Right atrium auricular region (tissue), 2 donors: ENCODE measurements around the gene C1orf167. TPM values are rescaled to one million over a fixed set of nuclear protein-coding genes. Genes with fewer than 3 reads are reported as not detected.

Experiments
- DNase-seq: peaks from one replicate; pipeline ENCODE4 v3.0.0-alpha.2; 2019; ENCODE audit warnings: low spot score
- H3K27ac ChIP-seq, 2 donors: fragments of 200-600 bp; sonication (generic); 1 replicate in 1 of 2; 2 replicates in 1 of 2; pipeline ENCODE4 v1.5.1; 2016 to 2019
- H3K27me3 ChIP-seq, 2 donors: fragments of 200-600 bp; sonication (generic); one replicate each; pipeline versions ENCODE4 v1.5.1 to v1.6.0; 2017 to 2019
- H3K36me3 ChIP-seq: fragments of 200-600 bp; sonication (generic); one replicate; pipeline ENCODE4 v1.5.1; 2016
- H3K4me1 ChIP-seq, 2 donors: fragments of 200-600 bp; sonication (generic); one replicate each; pipeline versions ENCODE4 v1.5.1 to v1.6.0; 2017 to 2019
- H3K4me3 ChIP-seq, 2 donors: fragments of 200-600 bp; sonication (generic); 1 replicate in 1 of 2; 2 replicates in 1 of 2; pipeline ENCODE4 v1.5.1; 2017 to 2019; ENCODE audit warnings: mild to moderate bottlenecking in 1 of 2, moderate library complexity in 1 of 2
- H3K9me3 ChIP-seq, 2 donors: fragments of 200-600 bp; sonication (generic); one replicate each; pipeline ENCODE4 v1.5.1; 2019
- total RNA-seq, 2 donors: library from RNA; depleted of rRNA; stranded (reverse); fragments of >200 nt; gene quantifications; one replicate each; pipeline ENCODE4 v1.1.0, GENCODE V29; 2016
- TF ChIP-seq, protein P1 (sequence below), 2 donors: fragments of 200-600 bp; sonication (generic); IDR thresholded peaks; one replicate each; pipeline ENCODE4 v1.5.1; 2019; ENCODE audit warnings: antibody characterized with exemption in 2 of 2

The C1orf167 gene
- total RNA-seq, 2 donors from 2014 or later, result 0.85 to 1.7 TPM

DNA sequence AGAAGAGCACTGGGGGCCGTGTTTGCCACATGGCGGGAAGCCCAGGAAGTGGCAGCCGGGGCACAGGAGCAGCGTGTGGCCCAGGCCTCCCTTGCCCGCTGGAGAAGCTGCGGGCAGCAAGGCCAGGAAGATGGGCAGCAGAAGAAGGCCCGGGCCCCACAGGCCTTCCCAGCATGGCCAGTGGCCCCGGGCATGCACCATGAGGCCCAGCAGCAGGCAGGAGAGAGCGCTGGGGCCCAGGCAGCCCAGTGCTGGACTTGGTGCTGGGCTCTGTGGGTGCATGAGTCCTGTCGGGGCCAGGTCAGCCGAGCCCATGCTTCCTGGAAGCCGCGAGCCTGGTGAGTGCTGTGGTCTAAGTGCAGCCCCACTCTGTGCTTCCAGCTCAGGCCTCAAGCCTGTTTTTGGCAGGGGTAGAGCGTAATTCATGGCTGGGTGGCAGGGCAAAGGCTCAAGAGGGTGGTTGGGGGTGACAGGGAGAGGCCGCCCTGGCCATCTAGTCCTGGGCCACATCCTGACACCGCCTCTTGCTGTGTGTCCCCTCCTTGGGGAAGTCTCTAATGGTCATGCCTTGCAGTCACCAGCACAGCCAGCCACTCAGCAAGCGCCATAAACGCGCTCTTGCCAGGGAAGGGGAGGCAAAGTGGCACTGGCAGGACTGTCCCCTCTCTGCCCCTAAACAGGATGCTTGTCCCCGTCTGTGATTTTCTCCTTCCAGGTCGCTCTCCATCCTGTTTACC lies 22.4 kb downstream of the C1orf167 start:
- peak overlapping the region; percentile 96 to 98 for H3K27ac ChIP-seq
- peaks cover 0 to 50% of the 10 kb centered on the region in 2 donors for H3K4me1 ChIP-seq

DNA sequence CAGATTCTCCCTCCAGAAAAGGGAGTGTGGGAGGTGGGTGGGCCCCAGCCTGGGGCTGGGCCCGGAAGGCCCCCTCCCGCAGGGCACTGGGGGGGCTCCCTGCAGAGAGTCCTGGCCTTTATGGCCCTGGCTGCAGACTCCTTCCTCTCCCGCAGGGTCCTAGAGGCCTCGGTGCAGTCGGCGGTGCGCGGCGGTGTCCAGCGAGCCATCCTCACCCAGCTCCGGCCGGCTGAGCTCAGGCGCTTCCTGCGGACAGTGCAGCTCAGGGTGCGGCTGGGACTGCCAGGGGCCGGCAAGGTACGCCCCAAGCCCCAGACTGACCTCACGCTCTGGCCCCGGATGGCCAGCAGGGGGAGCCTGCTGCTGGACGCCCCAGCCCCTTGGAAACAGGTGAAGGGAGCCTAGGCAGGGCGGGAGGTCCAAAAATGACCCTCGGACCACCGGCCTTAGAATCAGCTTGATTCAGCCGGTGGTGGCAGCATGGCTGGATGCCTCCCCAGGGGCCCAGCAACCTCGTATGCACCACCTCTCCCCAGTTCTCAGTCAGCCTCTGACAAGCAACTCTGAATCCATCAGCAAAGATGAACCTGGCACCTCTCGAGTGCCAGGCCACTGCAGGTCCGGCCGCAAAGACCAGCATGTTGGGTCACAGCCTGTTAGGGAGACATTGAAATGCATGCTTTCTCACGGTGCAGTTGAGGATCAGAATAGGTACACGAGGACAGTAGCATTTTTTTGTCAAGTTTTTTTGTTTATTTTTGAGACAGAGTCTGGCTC lies 23.2 kb downstream of the C1orf167 start:
- DNase-seq, result peak; percentile 78

More for the DNA sequence above, 22.4 kb downstream of the C1orf167 start:
- Histone ChIP-seq H3K27me3 (no peaks in the 10 kb centered on the region), H3K4me3 (peak overlapping the region in 1 of 2 donors; percentile 35), H3K36me3 (no peaks in the 10 kb centered on the region), H3K9me3 (no peaks in the 10 kb centered on the region)
- TF ChIP-seq, protein P1, sequence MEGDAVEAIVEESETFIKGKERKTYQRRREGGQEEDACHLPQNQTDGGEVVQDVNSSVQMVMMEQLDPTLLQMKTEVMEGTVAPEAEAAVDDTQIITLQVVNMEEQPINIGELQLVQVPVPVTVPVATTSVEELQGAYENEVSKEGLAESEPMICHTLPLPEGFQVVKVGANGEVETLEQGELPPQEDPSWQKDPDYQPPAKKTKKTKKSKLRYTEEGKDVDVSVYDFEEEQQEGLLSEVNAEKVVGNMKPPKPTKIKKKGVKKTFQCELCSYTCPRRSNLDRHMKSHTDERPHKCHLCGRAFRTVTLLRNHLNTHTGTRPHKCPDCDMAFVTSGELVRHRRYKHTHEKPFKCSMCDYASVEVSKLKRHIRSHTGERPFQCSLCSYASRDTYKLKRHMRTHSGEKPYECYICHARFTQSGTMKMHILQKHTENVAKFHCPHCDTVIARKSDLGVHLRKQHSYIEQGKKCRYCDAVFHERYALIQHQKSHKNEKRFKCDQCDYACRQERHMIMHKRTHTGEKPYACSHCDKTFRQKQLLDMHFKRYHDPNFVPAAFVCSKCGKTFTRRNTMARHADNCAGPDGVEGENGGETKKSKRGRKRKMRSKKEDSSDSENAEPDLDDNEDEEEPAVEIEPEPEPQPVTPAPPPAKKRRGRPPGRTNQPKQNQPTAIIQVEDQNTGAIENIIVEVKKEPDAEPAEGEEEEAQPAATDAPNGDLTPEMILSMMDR (IDR thresholded peaks at IDR 0.05), result no peak
- no peak for DNase-seq

DNA sequence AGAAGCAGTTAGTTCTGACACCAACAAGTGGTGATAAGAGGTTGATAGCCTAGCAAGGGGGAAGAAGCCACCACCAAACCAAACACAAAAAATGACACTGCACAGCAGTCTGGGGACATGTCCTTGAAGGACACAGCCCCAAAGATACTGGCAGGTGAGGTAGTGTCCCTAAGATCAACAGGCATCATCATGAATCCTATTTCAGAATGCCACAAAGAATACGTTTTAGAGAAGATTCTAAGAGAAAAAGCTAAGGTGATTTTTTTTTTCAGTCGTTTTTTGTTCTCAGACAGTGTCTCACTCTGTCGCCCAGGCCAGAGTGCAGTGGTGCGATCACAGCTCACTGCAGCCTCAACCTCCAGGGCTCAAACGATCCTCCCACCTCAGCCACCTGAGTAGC lies 24.2 kb downstream of the C1orf167 start:
- Histone ChIP-seq H3K27me3 (no peaks in the 10 kb centered on the region), H3K27ac (peak overlapping the region; percentile 96 to 98), H3K4me1 (peaks cover 0 to 66% of the 10 kb centered on the region in 2 donors), H3K36me3 (peaks cover 3% of the 10 kb centered on the region), H3K9me3 (no peaks in the 10 kb centered on the region), H3K4me3 (no peak overlapping the region)
- TF ChIP-seq, protein P1 (IDR thresholded peaks at IDR 0.05), result no peak
- no peak for DNase-seq

More for the DNA sequence above, 23.2 kb downstream of the C1orf167 start:
- peak overlapping the region; percentile 96 to 98 for H3K27ac ChIP-seq
- H3K27me3 ChIP-seq, result no peaks in the 10 kb centered on the region
- H3K4me3 ChIP-seq, result peak overlapping the region; percentile 3 to 35
- TF ChIP-seq, protein P1 (IDR thresholded peaks at IDR 0.05), result peak; percentile 88 to 91
- peaks cover 0 to 58% of the 10 kb centered on the region in 2 donors for H3K4me1 ChIP-seq
- H3K9me3 ChIP-seq, result no peaks in the 10 kb centered on the region
- H3K36me3 ChIP-seq, result peaks cover 3% of the 10 kb centered on the region

DNA sequence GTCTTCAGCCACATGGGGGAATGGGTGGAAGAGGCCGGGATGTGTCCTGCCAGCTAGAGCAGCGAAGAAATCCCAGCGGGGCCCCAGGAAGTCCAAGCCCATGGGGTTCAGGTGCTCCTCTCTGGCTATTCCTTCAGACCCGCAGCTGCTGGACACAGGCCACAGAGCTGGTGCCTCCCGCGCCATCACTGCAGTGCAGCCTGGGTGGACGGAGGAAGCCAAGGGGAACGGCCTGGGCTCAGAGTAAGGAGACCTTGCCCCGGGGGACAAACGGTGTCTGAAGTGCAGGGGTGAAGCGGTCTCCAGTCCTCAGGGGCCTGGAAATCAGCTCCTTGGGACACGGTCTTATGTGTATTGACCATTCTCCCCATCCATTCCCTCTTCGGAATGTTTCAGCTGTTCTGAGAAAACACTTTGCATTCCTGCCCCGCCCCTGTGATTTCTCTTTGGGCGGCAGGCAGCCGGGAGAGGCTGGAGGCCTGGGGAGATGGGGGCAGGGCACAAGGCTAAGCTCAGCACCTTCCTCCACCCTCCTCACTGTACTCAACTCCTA lies 25.3 kb downstream of the C1orf167 start:
- TF ChIP-seq, protein P1 (IDR thresholded peaks at IDR 0.05), result no peak
- peaks cover 0 to 78% of the 10 kb centered on the region in 2 donors for H3K4me1 ChIP-seq

DNA sequence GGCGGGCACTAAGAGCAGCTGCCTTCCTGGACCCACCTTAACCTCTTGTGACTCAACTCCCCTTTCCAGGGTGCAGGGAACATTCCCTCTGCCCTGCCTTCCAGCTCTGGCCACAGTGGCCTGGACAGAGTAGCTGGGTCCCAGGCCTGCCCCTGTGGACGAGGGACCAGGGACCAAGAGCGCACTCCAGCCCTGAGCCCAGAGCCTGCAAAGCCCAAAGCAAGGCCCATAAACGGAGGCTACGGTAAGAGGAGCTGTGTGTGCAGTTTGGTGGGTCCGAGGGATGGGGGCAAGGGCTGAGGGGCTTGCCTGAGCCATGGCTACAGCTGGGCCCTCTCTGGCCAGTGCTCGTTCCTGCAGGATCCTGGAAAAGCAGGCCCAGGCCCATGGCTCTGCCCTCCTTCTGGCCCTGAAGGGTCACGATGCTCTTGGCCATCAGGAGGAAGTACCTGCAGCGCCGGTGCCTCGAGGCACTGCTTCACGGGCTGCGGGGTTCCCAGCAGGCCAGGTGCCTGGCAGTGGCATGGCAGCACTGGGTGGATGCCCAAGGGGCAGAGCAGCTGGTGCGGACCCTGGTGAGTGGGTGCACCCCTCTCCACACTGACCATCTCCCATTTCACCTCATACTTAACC lies 25.9 kb downstream of the C1orf167 start:
- H3K4me3 ChIP-seq, result no peak overlapping the region
- DNase-seq, result no peak

More for the DNA sequence above, 25.3 kb downstream of the C1orf167 start:
- peak; percentile 78 for DNase-seq
- Histone ChIP-seq H3K27me3 (no peaks in the 10 kb centered on the region), H3K9me3 (no peaks in the 10 kb centered on the region), H3K4me3 (no peak overlapping the region), H3K36me3 (peaks cover 8% of the 10 kb centered on the region), H3K27ac (peak overlapping the region; percentile 96 to 98)

More for the DNA sequence above, 25.9 kb downstream of the C1orf167 start:
- peak overlapping the region; percentile 96 to 98 for H3K27ac ChIP-seq
- no peaks in the 10 kb centered on the region for H3K9me3 ChIP-seq
- no peaks in the 10 kb centered on the region for H3K27me3 ChIP-seq
- TF ChIP-seq, protein P1 (IDR thresholded peaks at IDR 0.05), result no peak
- H3K36me3 ChIP-seq, result peaks cover 8% of the 10 kb centered on the region
- peaks cover 0 to 84% of the 10 kb centered on the region in 2 donors for H3K4me1 ChIP-seq
